ENCODE measurements around the gene C9orf72. TPM values are rescaled to one million over a fixed set of nuclear protein-coding genes. Genes with fewer than 3 reads are reported as not detected.
"Not testable (repeated sequence)": the region's sequence is repeated elsewhere in the genome, so short reads cannot be mapped to it uniquely, and the experiment has no call there.

C9orf72 gene
- total RNA-seq (2014; rRNA removed; shearing (Covaris generic)), result 7.5 and 8.1 TPM in 2 replicates

- peak; percentile 41 for DNase-seq (ENCODE audit: low spot score)
These were observed at the start of gene C9orf72 for GRCh38 chr9:27572918-27573633. TSS of gene C9orf72 (minus strand) at chr9:27573481. CDS start at chr9:27567120, 6,361 bp downstream.

GRCh38 chr9:27622693-27623340 is 49.5 kb upstream of the C9orf72 start:
- DNase-seq (ENCODE audit: low spot score), result no peak

GRCh38 chr9:27619743-27620142 is 46.5 kb upstream of the C9orf72 start:
- no peak for DNase-seq (ENCODE audit: low spot score)

- no peak for DNase-seq (ENCODE audit: low spot score)
These were observed 44.8 kb upstream of the C9orf72 start for GRCh38 chr9:27618066-27618465.

GRCh38 chr9:27614551-27614950 is 41.3 kb upstream of the C9orf72 start:
- DNase-seq (ENCODE audit: low spot score), result no peak

- DNase-seq (ENCODE audit: low spot score), result not testable (repeated sequence)
These were observed 38.8 kb upstream of the C9orf72 start for GRCh38 chr9:27612036-27612435.

- DNase-seq (ENCODE audit: low spot score), result no peak
These were observed 37.3 kb upstream of the C9orf72 start for GRCh38 chr9:27610622-27611021.

- DNase-seq (ENCODE audit: low spot score), result no peak
These were observed 29.7 kb upstream of the C9orf72 start for GRCh38 chr9:27602954-27603353.

GRCh38 chr9:27602142-27602861 is 29.0 kb upstream of the C9orf72 start:
- DNase-seq (ENCODE audit: low spot score), result no peak

GRCh38 chr9:27601396-27601795 is 28.1 kb upstream of the C9orf72 start:
- no peak for DNase-seq (ENCODE audit: low spot score)

- DNase-seq (ENCODE audit: low spot score), result no peak
These were observed 27.0 kb upstream of the C9orf72 start for GRCh38 chr9:27600256-27600655.

GRCh38 chr9:27599870-27600238 is 26.6 kb upstream of the C9orf72 start:
- DNase-seq (ENCODE audit: low spot score), result no peak

GRCh38 chr9:27599102-27599869 is 26.0 kb upstream of the C9orf72 start:
- no peak for DNase-seq (ENCODE audit: low spot score)

GRCh38 chr9:27595733-27596132 is 22.5 kb upstream of the C9orf72 start:
- DNase-seq (ENCODE audit: low spot score), result no peak

- no peak for DNase-seq (ENCODE audit: low spot score)
These were observed 18.4 kb upstream of the C9orf72 start for GRCh38 chr9:27591672-27592071.

GRCh38 chr9:27591093-27591492 is 17.8 kb upstream of the C9orf72 start:
- no peak for DNase-seq (ENCODE audit: low spot score)

GRCh38 chr9:27590651-27591050 is 17.4 kb upstream of the C9orf72 start:
- peak; percentile 10 for DNase-seq (ENCODE audit: low spot score)

- no peak for DNase-seq (ENCODE audit: low spot score)
These were observed 16.2 kb upstream of the C9orf72 start for GRCh38 chr9:27589462-27589861.

- no peak for DNase-seq (ENCODE audit: low spot score)
These were observed 13.0 kb upstream of the C9orf72 start for GRCh38 chr9:27586304-27586703.

GRCh38 chr9:27584931-27585330 is 11.7 kb upstream of the C9orf72 start:
- DNase-seq (ENCODE audit: low spot score), result no peak

GRCh38 chr9:27582794-27583193 is 9.5 kb upstream of the C9orf72 start:
- DNase-seq (ENCODE audit: low spot score), result no peak

- no peak for DNase-seq (ENCODE audit: low spot score)
These were observed 8.5 kb upstream of the C9orf72 start for GRCh38 chr9:27581826-27582225.

All from A172 (cell line).